ES-I3 (cell line): ENCODE data around the gene LAMB4.
"Not testable (repeated sequence)": the region's sequence is repeated elsewhere in the genome, so short reads cannot be mapped to it uniquely, and the experiment has no call there.

Experiments
- H3K36me3 ChIP-seq: 2 replicates; pipeline ENCODE4 v1.6.1; 2013; ENCODE audit warnings: mild to moderate bottlenecking, low read length, control low read depth, moderate library complexity; ENCODE audit not compliant: insufficient read depth
- H3K4me1 ChIP-seq: 2 replicates; pipeline ENCODE4 v1.6.1; 2013; ENCODE audit warnings: mild to moderate bottlenecking, control low read depth, low read length; ENCODE audit not compliant: insufficient read depth
- H3K9ac ChIP-seq: 2 replicates; pipeline ENCODE4 v1.6.1; 2013; ENCODE audit warnings: low read depth, mild to moderate bottlenecking, low read length, moderate library complexity
- H3K9me3 ChIP-seq: 2 replicates; pipeline ENCODE4 v1.6.1; 2013; ENCODE audit warnings: mild to moderate bottlenecking, low read length, moderate library complexity; ENCODE audit not compliant: control insufficient read depth, insufficient read depth

Gene LAMB4

DNA sequence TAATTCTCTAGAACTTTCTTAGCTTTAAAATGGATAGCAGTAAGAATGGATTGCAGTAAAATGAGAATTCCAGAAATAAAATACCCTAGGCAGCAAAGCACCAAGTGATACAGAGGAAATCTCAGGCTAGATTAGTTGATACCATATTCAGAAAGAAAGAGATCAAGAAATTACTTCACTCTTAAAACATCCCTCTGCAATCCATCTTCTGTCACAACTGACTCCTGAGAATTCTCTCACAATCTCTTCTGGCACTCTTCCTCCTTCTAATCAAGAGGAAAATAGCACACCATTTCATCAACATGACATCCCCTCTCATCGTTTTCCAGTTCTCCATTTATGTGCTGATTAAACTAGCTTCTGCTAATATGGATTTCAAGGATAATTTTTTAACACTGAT, 85.0 kb downstream of the LAMB4 start:
- no peaks in the 10 kb centered on the region for H3K4me1 ChIP-seq
- no peaks in the 10 kb centered on the region for H3K9me3 ChIP-seq
- no peaks in the 10 kb centered on the region for H3K36me3 ChIP-seq
- H3K9ac ChIP-seq = no peak overlapping the region

DNA sequence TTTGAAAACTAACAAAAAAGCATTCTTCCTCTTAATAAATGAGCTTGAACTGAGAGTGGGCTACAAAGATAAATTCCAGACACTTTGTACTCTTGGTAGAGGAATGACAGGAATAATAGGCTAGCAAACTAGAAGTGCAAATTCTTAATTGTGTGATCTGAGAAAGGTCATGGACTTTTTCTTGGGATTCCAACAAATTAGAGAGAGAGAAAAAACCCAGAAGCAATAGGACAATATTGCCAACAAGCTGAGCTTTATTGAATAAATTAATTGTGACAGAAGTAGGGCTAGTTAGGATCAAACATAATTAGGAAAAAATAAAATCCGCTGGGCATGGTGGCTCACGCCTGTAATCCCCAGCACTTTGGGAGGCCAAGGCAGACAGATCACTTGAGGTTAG, 85.8 kb downstream of the LAMB4 start:
- Histone ChIP-seq H3K4me1 (no peaks in the 10 kb centered on the region), H3K9ac (no peak overlapping the region), H3K9me3 (no peaks in the 10 kb centered on the region), H3K36me3 (no peaks in the 10 kb centered on the region)

DNA sequence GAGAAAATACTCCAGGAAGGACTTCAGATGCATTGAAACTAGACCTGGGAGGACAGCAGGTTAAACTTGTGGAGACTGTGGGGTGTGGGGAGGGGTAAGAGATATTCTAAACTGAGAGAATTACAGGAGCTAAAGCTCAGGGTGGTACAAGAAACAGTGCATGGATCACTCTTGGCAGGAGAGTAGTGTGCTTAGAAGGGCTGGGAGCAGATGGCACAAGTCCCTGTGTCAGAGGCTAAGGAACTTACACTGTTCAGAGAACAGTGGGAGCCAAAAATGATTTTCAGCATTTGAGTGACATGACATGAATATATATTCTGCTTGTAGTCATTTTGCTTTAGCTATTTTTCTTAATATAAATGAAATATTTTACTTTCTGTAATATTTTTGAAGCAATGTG, 91.2 kb downstream of the LAMB4 start:
- Histone ChIP-seq H3K9me3 (no peaks in the 10 kb centered on the region), H3K36me3 (no peaks in the 10 kb centered on the region), H3K9ac (no peak overlapping the region), H3K4me1 (peaks cover 8% of the 10 kb centered on the region)

- Histone ChIP-seq H3K9ac (no peak overlapping the region), H3K4me1 (peaks cover 11% of the 10 kb centered on the region), H3K9me3 (no peaks in the 10 kb centered on the region), H3K36me3 (no peaks in the 10 kb centered on the region)
These were observed 92.4 kb downstream of the LAMB4 start for GRCh38 chr7:108037741-108038140.

GRCh38 chr7:108037140-108037539, 93.0 kb downstream of the LAMB4 start:
- H3K4me1 ChIP-seq = peaks cover 11% of the 10 kb centered on the region
- H3K9me3 ChIP-seq = no peaks in the 10 kb centered on the region
- no peak overlapping the region for H3K9ac ChIP-seq
- no peaks in the 10 kb centered on the region for H3K36me3 ChIP-seq

DNA sequence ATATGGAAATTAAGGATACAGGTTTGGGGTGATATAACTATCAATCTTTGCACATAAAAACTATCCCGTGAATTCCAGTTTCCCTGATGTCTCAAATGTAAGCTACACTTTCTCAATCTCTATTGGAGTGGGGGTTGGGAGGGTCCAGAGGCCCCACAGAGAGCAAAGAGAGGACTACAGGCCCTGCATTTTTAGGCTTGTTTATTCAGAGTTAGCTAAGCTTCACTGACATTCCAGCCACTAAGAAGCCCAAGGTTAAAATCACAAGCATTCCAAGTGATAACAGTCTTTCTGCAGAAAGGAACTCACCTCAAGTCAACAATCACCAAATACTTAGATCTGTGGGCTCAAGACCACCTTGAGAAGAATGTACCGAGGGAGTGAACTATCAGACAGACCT, 95.6 kb downstream of the LAMB4 start:
- no peaks in the 10 kb centered on the region for H3K36me3 ChIP-seq
- H3K9me3 ChIP-seq = no peaks in the 10 kb centered on the region
- peaks cover 11% of the 10 kb centered on the region for H3K4me1 ChIP-seq
- H3K9ac ChIP-seq = no peak overlapping the region

GRCh38 chr7:108033776-108034497, 96.2 kb downstream of the LAMB4 start:
- Histone ChIP-seq H3K9ac (no peak overlapping the region), H3K9me3 (no peaks in the 10 kb centered on the region), H3K36me3 (no peaks in the 10 kb centered on the region), H3K4me1 (peaks cover 11% of the 10 kb centered on the region)

DNA sequence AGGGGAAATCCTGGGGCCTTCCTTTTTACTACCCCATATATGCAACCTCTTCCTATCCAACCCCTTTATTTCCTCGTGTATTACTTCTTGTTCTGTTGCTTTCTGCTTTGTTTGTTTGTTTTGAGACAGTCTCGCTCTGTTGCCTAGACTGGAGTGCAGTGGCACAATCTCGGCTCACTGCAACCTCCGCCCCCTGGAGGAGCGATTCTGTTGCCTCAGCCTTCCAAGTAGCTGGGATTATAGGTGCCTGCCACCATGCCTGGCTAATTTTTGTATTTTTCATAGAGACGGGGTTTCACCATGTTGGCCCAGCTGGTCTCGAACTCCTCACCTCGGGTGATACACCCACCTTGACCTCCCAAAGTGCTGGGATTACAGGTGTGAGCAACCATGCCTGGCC, 96.9 kb downstream of the LAMB4 start:
- not testable (repeated sequence) for H3K9ac ChIP-seq, H3K36me3 ChIP-seq, H3K9me3 ChIP-seq
- H3K4me1 ChIP-seq = peaks cover 11% of the 10 kb centered on the region

DNA sequence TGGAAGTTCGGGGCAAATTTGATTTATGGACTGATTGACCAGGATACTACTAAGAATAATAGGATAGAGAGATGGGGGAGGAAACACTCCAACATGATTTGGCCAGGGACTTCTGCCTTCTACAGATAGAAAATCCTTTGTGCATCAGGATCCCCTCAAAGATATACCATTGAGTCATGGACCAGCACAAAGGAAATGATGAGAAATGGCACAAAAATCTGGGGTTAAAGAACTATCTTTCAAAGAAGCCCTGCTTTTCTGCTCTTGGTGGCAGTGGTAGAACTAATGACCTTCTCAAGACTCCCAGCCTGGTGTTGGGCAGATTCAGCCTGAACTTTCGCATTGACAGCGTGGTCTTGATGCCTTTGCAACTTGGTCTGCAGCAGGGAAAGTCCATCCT, 99.6 kb downstream of the LAMB4 start:
- H3K9ac ChIP-seq = no peak overlapping the region
- peaks cover 11% of the 10 kb centered on the region for H3K4me1 ChIP-seq
- no peaks in the 10 kb centered on the region for H3K9me3 ChIP-seq
- H3K36me3 ChIP-seq = no peaks in the 10 kb centered on the region

DNA sequence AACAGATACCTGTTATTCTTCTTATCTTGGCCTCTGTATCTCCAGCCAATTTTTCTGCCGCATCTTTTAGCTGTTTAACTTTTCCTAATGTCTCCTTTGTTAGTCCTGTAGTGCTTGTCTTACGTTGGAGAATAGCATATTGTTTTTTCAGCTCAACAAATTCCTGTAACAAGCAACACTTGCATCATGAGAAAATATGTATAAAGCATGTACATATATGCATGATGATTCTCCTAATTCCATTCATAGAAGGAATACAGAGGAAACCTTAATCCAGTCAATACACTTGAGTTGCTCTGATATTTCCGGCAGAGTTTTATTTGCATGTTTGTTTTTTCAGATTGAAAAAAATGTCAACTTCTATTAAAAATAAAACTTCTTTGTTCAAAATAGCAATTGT, 101.1 kb downstream of the LAMB4 start:
- H3K36me3 ChIP-seq = no peaks in the 10 kb centered on the region
- H3K9ac ChIP-seq = no peak overlapping the region

DNA sequence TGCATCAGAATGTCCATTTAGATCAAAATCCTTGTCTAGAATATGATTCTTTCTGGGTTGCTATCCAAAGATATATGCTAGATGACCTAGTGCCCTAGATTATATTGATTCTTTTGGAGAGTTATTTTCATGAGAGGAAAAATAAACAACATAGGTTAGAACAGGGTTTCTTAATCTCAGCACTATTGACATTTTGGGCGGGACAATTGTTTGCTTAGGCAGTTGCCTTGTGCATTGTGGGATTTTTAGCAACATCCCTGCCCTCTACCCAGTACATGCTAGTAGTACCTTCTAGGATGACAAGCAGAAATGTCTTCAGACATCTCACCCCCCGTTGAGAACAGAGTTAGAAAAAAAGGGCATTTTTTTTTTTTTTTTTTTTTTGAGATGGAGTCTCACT, 102.0 kb downstream of the LAMB4 start:
- Histone ChIP-seq H3K9ac (no peak overlapping the region), H3K36me3 (no peaks in the 10 kb centered on the region), H3K9me3 (no peaks in the 10 kb centered on the region), H3K4me1 (no peaks in the 10 kb centered on the region)

More for the DNA sequence above, 101.1 kb downstream of the LAMB4 start:
- no peaks in the 10 kb centered on the region for H3K9me3 ChIP-seq
- peaks cover 4% of the 10 kb centered on the region; the same call in 1 of the 2 replicates for H3K4me1 ChIP-seq

DNA sequence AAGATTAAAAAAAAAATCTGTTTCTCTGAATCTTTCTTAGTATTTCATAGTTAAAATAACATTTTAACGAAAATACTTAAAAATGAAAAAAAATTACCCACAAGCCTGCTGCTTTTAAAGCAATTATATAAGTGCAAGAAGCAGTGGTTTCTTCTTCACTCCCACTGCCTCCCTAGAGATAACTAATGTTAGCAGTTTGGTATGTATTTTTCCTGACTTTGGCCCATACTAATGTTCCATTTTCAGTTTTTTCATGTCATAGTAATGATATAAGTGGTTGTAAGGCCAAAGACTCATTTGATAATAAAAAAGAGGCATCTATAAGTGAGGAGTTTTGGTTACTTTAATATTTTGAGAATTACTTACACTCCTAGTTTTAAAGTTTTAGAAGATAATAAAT, 102.9 kb downstream of the LAMB4 start:
- Histone ChIP-seq H3K9ac (no peak overlapping the region), H3K4me1 (no peaks in the 10 kb centered on the region), H3K9me3 (no peaks in the 10 kb centered on the region), H3K36me3 (no peaks in the 10 kb centered on the region)

GRCh38 chr7:108026647-108027046, 103.5 kb downstream of the LAMB4 start:
- no peaks in the 10 kb centered on the region for H3K4me1 ChIP-seq
- no peaks in the 10 kb centered on the region for H3K36me3 ChIP-seq
- no peak overlapping the region for H3K9ac ChIP-seq

GRCh38 chr7:108026116-108026515, 104.0 kb downstream of the LAMB4 start:
- Histone ChIP-seq H3K9me3 (no peaks in the 10 kb centered on the region), H3K36me3 (no peaks in the 10 kb centered on the region), H3K4me1 (no peaks in the 10 kb centered on the region), H3K9ac (no peak overlapping the region)

More at GRCh38 chr7:108026647-108027046, 103.5 kb downstream of the LAMB4 start:
- no peaks in the 10 kb centered on the region for H3K9me3 ChIP-seq

- no peaks in the 10 kb centered on the region for H3K36me3 ChIP-seq
- no peaks in the 10 kb centered on the region for H3K4me1 ChIP-seq
These were observed 105.6 kb downstream of the LAMB4 start for GRCh38 chr7:108024538-108024937.

More at GRCh38 chr7:108024538-108024937, 105.6 kb downstream of the LAMB4 start:
- Histone ChIP-seq H3K9ac (no peak overlapping the region), H3K9me3 (no peaks in the 10 kb centered on the region)
